Cortex of kidney (tissue), 1 donor: Measurements from ENCODE around the gene RAI1.

Experiments used
- DNase-seq: peaks from one replicate; lab custom pipeline; 2025; lab: John Stamatoyannopoulos, UW

RAI1 gene

GRCh38 chr17:17767887-17768418 is 86.7 kb downstream of the RAI1 start:
- DNase-seq, result no peak

- no peak for DNase-seq
Observed at GRCh38 chr17:17768424-17769088, 87.3 kb downstream of the RAI1 start.

- DNase-seq, result no peak
Observed at GRCh38 chr17:17769869-17770631, 88.8 kb downstream of the RAI1 start.

GRCh38 chr17:17770632-17771044 is 89.4 kb downstream of the RAI1 start:
- DNase-seq, result no peak

GRCh38 chr17:17771498-17772201 is 90.4 kb downstream of the RAI1 start:
- DNase-seq, result no peak

- no peak for DNase-seq
Observed at GRCh38 chr17:17772231-17772630, 91.0 kb downstream of the RAI1 start.

- DNase-seq, result no peak
Observed at GRCh38 chr17:17774009-17774881, 93.0 kb downstream of the RAI1 start.

- DNase-seq, result no peak
Observed at GRCh38 chr17:17776889-17777288, 95.6 kb downstream of the RAI1 start.

- no peak for DNase-seq
Observed at GRCh38 chr17:17778308-17779014, 97.2 kb downstream of the RAI1 start.

GRCh38 chr17:17779015-17779611 is 97.9 kb downstream of the RAI1 start:
- no peak for DNase-seq

- DNase-seq, result no peak
Observed at GRCh38 chr17:17780922-17781590, 99.8 kb downstream of the RAI1 start.

GRCh38 chr17:17781591-17782496 is 100.6 kb downstream of the RAI1 start:
- DNase-seq, result no peak

- DNase-seq, result no peak
Observed at GRCh38 chr17:17782523-17783115, 101.4 kb downstream of the RAI1 start.

- DNase-seq, result no peak
Observed at GRCh38 chr17:17783116-17783824, 102.0 kb downstream of the RAI1 start.

- no peak for DNase-seq
Observed at GRCh38 chr17:17783825-17784656, 102.8 kb downstream of the RAI1 start.

GRCh38 chr17:17784657-17785267 is 103.5 kb downstream of the RAI1 start:
- DNase-seq, result no peak

- no peak for DNase-seq
Observed at GRCh38 chr17:17785407-17785806, 104.1 kb downstream of the RAI1 start.
